GM19455 (cell line): ENCODE measurements around the gene PRKCZ.

Experiments
- ATAC-seq: cut with Tn5 transposase; IDR thresholded peaks from one replicate; pipeline ENCODE4 v1.9.1; 2021; ENCODE audit not compliant: unreplicated experiment

PRKCZ gene

GRCh38 chr1:2099886-2100779 is 49.9 kb downstream of the PRKCZ start:
- no peak for ATAC-seq

DNA sequence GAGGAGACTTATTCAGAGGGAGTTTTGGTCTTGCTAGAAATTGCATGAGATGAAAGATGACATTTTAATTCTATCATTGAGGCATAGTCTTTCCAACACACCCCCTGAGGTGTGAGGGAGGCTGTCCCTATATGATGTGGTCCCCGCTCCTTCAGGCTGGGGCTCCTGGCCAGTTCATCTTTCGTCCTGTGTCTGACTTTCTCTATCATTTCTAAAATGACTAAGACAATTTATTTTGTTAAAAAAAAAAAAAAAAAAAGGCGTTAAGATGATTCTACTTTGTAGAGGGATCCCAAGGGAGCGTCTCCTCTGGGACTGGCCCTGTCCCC is 50.5 kb downstream of the PRKCZ start:
- ATAC-seq = no peak

DNA sequence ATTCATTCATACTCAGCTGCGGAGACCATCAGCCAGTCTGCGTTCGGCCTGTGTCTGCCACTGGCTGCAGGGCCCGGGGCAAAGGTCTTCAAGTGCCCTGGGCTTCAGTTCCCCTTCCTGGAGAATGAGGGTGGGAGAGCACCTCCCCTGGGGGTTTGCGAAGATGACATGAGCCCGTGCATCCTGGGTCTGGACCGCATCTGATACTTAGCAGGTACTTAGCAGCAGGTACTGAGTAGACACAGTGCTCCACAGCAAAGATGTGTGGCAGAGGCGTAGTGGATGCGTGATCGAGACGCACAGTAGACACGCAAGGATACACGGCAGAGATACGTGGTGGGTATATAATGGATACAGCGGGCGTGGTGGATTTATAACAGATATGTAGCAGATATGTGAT is 51.3 kb downstream of the PRKCZ start:
- no peak for ATAC-seq

DNA sequence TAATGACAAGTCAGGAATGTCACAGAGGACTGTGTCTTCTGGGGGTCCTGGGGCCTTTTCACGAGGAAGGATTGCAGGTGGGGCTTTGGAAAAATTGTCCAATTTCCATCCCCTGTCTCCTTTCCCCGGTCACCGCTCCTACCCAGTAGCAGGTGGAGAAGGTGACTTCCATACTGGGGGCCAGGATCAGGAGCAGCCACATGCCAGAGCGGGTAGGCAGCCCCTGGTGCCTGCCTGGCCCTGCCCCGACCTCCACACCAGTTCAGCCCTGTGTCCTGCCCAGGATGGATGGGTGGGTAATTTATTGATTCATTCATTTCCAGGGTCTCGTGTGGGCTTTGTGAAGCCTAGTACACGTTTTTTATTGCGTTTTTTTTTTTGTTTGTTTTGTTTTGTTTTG is 51.7 kb downstream of the PRKCZ start:
- ATAC-seq = no peak

- ATAC-seq = no peak
Measured at GRCh38 chr1:2102753-2103152, 52.5 kb downstream of the PRKCZ start.

DNA sequence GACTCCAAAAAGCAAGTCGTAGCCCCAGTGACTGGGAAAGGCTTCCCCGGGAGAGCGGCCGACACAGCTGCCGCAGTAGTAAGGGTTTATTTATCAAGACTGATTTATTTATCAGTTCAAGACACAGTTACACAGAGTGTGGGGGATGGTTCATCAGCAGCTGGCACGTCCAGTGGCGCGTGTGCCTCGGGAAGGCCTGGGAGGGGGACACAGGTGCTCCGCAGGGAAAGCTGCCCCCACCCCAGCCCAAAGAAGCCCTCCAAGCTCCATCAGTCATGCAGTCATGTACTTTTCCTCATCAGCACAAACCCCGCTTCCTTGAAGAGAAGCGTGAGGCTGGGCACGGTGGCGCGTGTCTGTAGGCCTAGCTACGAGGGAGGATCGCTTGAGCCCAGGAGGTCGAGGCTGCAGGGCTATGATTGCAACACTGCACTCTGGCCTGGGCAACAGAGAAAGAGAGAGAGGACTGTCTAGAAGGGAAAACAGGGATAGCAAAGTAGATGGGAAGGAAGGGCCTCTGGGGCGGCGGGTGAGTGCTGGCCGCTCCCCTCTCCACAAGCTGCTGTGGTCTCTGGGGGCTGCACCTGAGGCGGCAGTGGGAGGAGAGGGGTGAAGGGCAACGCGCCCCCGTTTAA is 53.2 kb downstream of the PRKCZ start:
- no peak for ATAC-seq

DNA sequence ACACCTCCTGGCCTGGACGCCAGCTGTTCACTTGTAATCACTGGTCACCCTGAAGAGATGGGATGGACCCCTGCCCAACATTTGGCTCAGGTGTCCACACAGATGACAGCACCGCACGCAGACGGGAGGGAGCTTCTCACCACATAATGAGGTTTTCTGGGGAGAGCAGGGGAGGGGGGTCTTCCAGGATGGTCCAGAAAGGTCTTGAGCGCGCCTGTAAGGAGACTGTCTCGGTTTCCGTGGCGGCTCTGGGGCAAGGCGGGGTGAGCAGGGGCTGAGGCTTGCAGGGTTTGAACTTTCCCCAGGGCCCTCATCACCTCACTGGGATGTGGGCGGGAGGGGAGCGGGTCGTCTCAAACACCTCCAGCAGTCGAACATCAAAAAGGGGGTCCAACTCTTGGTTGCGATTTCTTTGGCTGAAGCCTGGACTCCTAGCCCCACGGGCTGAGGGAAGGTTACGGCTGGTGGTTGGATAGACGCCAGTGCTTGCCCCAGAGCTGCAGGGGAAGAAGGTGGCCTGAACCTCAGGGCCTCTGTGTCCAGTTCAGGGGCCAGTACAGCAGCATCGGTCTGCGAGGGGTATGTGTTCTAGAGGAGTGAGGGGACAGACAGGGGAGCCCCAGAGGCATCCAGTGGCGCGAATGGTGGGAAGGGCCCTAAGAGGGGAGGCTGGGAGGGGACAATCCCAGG is 53.8 kb downstream of the PRKCZ start:
- no peak for ATAC-seq

DNA sequence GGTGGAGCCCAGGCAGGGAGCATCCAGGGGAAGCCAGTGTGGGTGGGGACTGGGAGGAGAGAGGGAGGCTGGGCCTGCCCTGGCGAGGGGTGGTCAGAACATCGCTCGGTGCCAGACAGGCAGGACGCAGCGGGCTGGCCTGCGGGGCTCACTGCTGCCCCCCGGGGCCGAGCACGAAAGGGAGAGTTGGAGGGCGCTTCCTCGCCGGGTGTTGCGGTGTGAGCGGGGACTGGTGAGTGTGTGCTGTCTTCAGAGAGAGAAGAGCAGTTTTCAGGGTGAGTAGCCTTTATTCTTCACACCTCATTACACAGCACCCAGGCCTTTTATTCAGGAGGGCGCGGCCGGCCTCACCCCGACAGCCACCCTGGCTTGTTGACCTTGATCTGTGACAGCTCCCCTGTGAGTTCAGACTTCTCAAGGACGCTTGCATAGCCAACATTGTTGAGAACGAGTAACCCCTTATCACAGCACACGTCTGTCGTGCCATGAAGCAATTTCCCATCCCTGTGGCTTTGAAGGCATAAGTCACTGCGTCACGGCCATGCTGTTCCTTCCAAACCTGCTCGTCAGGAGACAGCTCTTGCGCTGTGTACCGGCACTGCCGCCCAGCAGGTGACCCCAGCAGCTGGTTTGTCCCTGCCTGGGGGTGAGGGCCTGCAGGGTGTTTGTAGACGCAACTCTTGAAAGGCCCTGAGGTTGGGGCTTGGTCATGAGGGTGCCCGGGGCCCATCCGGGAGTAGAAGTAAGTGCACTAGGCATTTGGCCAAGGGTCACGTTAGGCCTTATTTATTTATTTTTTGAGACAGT is 54.6 kb downstream of the PRKCZ start:
- no peak for ATAC-seq

GRCh38 chr1:2105781-2106524 is 55.7 kb downstream of the PRKCZ start:
- no peak for ATAC-seq

DNA sequence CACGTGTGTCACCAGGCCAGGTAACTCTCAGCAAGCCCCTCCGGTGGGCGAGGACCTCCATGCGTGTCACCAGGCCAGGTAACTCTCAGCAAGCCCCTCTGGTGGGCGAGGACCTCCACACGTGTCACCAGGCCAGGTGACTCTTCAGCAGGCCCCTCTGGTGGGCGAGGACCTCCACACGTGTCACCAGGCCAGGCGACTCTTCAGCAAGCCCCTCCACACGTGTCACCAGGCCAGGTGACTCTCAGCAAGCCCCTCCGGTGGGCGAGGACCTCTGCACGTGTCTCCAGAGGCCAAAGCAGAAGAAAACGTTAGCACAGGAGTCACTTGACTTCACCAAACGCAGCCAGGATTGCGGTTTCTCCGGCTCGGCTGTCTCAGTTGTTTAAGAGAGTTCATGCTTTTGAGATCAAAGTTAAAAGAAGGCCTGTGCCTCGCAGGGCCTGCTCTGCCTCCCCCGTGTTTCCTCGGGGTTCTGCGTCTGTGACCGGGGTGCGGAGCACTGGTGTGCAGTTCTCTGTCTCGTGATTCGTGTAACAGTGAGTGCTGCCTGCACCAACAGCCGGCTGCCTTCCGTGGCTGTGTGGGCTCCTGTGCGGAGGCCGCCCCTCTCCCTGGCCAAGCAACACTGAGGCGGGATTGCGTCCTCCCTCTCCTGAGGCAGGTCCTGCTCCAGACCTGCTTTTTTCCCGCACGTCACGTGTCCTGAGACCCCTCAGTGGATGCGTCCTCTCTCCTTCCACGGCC is 56.6 kb downstream of the PRKCZ start:
- no peak for ATAC-seq

DNA sequence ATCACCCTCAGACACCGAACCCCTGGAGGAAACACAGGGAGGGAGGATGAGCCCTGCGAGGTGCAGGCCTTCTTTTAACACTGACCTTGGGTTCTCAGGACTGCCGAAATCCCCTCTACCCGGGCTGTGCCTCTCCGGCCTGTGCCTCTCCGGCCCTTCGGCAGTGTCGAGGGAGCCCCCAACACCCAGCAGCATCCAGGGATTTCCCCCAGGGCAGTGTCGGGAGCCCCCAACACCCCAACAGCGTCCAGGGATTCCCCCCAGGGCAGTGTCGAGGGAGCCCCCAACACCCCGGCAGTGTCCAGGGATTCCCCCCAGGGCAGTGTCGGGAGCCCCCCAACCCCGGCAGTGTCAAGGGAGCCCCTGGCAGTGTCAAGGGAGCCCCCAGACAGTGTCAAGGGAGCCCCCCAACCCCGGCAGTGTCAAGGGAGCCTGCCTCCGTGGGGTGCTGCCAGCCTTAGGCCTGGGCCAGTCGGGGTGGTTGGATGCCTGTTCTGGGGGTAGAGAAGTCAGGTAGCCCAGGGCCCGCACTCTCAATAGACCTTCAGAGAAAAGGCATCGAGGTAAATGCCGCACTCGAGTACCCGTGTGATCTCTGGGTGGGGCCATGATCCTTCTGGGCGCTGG is 57.5 kb downstream of the PRKCZ start:
- ATAC-seq = no peak

GRCh38 chr1:2108213-2108876 is 58.1 kb downstream of the PRKCZ start:
- no peak for ATAC-seq

DNA sequence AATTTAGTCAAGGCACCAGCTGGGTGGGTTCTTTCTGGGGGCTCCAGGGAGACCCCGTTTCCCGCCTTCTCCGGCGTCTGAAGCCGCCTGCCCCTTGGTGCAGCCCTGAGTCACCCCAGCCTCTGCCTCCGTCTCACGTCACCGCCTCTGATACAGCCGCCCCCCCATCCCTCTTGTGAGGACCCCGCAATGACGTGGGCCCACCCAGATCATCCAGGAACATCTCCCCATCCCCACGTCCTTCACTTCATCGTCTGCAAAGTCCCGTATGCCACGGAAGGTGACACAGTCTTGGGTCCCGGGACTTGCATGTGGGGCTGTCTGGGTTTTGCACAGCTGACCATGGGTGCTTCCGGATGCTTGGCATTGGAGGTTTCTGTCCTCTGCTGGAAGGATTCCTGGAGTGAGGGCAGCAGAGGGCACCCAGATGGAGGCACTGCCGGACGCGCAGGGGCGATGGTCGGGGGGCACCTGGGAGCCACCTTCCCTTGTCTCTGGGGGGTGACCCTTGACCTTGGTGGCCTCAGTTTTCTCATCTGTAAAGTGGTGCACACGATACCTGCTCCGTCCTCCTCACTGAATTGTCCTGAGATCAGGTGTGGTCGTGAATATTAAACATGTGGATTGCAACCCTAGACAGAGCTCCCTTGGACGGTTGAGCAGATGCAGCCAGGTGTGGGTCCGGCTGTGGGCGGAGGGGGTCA is 58.8 kb downstream of the PRKCZ start:
- ATAC-seq = no peak

DNA sequence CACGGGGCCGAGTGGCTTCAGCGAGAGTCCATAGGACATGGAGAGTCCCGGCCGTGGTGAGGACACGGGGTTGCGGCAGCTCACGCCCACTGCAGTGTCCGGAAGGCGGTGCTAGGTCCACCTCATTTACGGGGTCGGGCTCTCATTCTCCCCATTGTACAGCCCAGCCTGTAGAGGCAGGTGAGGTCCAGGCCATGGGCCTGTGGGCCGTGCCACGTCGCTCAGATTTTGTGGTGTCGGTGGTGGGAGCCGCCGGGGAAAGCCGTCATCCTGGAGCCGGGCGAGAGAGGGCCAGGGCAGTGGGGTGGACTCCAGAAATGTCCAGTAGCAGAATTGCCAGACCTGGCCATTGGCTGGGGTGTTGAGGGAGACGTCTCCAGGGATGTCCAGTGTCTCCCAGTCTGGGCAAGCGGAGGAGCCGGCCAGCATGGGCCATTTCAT is 59.4 kb downstream of the PRKCZ start:
- ATAC-seq = no peak

GRCh38 chr1:2110191-2110737 is 60.1 kb downstream of the PRKCZ start:
- ATAC-seq = no peak

DNA sequence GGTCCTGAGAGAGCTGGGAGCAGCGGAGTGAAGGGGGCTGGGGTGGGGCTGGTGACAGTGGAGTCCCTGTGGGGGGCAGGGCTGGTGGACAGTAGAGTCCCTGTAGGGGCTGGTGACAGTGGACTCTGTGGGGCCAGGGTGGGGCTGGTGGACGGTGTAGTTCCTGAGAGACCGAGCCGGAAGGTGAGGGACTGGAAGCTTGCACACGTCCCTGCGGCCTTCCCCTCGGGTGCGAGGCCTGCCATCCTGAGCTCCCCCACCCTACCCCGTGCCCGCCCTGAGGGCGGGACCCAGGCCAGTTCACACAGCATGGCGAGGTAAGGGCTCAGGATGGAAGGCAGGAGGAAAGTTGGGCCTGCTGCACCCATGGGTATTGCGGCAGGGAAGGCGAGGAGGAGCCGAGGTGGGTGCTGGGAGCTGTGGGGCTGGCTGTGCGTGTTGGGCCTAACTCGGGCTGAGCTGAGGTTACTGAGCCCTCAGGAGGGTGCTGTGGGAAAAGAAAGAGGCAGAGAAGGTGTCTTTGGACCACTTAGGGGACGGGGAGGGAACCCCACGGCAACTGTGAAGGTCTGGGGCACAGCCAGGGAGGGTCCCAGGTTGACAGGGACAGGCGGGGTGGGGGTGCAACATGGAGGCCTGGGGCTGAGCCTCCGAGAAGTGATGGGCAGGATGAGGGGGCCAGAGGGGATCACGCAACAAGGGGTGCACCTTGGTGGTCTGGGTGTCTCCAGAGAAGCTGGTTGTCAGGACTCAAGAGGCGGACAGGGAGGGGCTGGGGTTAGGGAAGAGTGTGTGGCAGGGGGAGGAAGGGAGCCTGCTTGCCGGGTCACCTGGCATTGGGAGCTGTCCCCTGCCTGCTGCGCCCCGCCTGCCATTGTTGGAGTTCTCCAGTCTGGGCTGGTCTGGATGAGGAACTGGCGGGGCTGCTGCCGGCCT is 60.8 kb downstream of the PRKCZ start:
- no peak for ATAC-seq

DNA sequence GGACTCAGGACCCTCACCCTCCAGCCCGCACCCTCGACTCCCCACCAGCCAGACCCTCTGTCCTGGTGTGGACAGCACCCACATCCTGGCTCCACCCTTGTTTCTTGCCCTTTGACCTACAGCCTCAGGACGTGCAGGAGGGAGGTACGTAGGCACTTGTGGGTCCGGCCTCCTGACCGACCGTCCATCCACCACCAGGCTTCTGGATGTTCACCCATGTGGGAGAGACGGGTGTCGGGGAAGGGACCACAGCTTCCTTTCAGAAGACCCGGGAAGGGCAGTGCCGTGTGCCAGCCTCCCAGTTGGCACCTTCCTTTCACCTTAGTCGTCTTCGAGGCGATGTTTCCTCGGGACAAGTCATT is 61.4 kb downstream of the PRKCZ start:
- ATAC-seq = no peak
